ENCODE results near the gene IPO13.

- TF ChIP-seq POLR2A (IDR thresholded peaks at IDR 0.05) (no peak), CTCF (IDR thresholded peaks at IDR 0.05) (no peak)
Measured at GRCh38 chr1:43968348-43968948, 21.7 kb downstream of the IPO13 start.

All from transverse colon (tissue), 3 donors.